B cell (primary cell): ENCODE data around the gene TEX52.

Source experiments
- EZH2 ChIP-seq: IDR thresholded peaks from 2 replicates; pipeline ENCODE4 v1.6.1; 2012; ENCODE audit warnings: borderline replicate concordance, low read depth, mild to moderate bottlenecking, moderate library complexity, low read length; ENCODE audit not compliant: insufficient read depth, poor library complexity, severe bottlenecking
- TF ChIP-seq, protein P1 (sequence below): fragments of 200-600 bp; IDR thresholded peaks from one replicate; pipeline ENCODE4 v1.8.0; 2022; ENCODE audit warnings: antibody characterized with exemption, mild to moderate bottlenecking

DNA sequence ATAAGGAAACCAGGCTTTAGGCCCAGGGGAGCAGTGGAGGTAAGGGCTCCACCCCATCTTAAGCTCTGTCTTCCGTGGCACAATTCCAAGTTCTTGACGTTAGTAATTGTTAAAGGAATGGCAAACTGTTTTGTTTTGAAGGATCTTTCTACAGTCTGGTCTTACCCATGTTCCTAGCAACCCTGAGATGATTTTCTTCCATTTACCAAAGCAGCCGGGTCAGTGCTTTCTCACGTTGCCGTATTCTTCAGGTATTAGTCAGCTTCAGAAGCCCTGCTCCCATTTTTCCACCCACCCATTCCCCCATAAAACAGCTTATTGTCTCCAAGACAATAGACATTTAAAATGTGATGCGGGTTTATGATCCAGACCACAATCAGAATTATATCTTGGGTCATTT lies 32.3 kb downstream of the TEX52 start:
- TF ChIP-seq EZH2 = no peak
- TF ChIP-seq, protein P1, sequence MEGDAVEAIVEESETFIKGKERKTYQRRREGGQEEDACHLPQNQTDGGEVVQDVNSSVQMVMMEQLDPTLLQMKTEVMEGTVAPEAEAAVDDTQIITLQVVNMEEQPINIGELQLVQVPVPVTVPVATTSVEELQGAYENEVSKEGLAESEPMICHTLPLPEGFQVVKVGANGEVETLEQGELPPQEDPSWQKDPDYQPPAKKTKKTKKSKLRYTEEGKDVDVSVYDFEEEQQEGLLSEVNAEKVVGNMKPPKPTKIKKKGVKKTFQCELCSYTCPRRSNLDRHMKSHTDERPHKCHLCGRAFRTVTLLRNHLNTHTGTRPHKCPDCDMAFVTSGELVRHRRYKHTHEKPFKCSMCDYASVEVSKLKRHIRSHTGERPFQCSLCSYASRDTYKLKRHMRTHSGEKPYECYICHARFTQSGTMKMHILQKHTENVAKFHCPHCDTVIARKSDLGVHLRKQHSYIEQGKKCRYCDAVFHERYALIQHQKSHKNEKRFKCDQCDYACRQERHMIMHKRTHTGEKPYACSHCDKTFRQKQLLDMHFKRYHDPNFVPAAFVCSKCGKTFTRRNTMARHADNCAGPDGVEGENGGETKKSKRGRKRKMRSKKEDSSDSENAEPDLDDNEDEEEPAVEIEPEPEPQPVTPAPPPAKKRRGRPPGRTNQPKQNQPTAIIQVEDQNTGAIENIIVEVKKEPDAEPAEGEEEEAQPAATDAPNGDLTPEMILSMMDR = no peak
